Fibroblast of lung (primary cell): Measurements from ENCODE around the gene STXBP6. TPM values are rescaled to one million over a fixed set of nuclear protein-coding genes. Genes with fewer than 3 reads are reported as not detected.

Experiments
- DNase-seq, 2 donors: peaks; one replicate each; pipeline versions ENCODE4 v3.0.0 to v3.0.0-alpha.2; 2010; ENCODE audit warnings: low read depth in 2 of 2
- H2AFZ ChIP-seq: 2 replicates; pipeline ENCODE4 v1.5.1; 2012; ENCODE audit warnings: low read length, control low read depth, inconsistent platforms
- H3K27ac ChIP-seq: 2 replicates; pipeline ENCODE4 v1.5.1; 2011; ENCODE audit warnings: low read length, control low read depth; ENCODE audit not compliant: insufficient read depth
- H3K27me3 ChIP-seq: 2 replicates; pipeline ENCODE4 v1.5.1; 2011; ENCODE audit warnings: mild to moderate bottlenecking, low read length; ENCODE audit not compliant: control insufficient read depth, insufficient read depth
- H3K36me3 ChIP-seq: 2 replicates; pipeline ENCODE4 v1.5.1; 2011; ENCODE audit warnings: low read length; ENCODE audit not compliant: control insufficient read depth, insufficient read depth
- H3K4me1 ChIP-seq: 2 replicates; pipeline ENCODE4 v1.5.1; 2011; ENCODE audit warnings: low read length; ENCODE audit not compliant: control insufficient read depth, insufficient read depth; ENCODE audit errors: extremely low read depth
- H3K4me2 ChIP-seq: 2 replicates; pipeline ENCODE4 v1.5.1; 2011; ENCODE audit warnings: low read length, control low read depth; ENCODE audit not compliant: insufficient read depth; ENCODE audit errors: extremely low read depth
- H3K4me3 ChIP-seq, 4 experiments: fragments of 200-600 bp in 1 of 4; sonication (generic) in 1 of 4; replicated peaks in 1 of 4; 2 replicates each; pipeline ENCODE4 v1.5.1; 2011 to 2016; ENCODE audit warnings: low read length in 4 of 4, low read depth in 3 of 4, mild to moderate bottlenecking in 3 of 4, control low read depth in 2 of 4, inconsistent platforms in 1 of 4, mixed read lengths in 1 of 4; ENCODE audit not compliant: insufficient read depth in 1 of 4; ENCODE audit errors: control extremely low read depth in 1 of 4
- H3K79me2 ChIP-seq: 2 replicates; pipeline ENCODE4 v1.5.1; 2012; ENCODE audit warnings: mild to moderate bottlenecking, low read length, inconsistent platforms; ENCODE audit not compliant: control insufficient read depth, insufficient read depth
- H3K9ac ChIP-seq: 2 replicates; pipeline ENCODE4 v1.5.1; 2011; ENCODE audit warnings: mild to moderate bottlenecking, low read length, control low read depth; ENCODE audit not compliant: insufficient read depth
- H3K9me3 ChIP-seq: 2 replicates; pipeline ENCODE4 v1.5.1; 2012; ENCODE audit warnings: low read depth, low read length; ENCODE audit not compliant: control insufficient read depth, insufficient read depth
- H4K20me1 ChIP-seq: 2 replicates; pipeline ENCODE4 v1.5.1; 2011; ENCODE audit warnings: low read length; ENCODE audit not compliant: control insufficient read depth, insufficient read depth; ENCODE audit errors: extremely low read depth
- CTCF ChIP-seq, 2 donors: IDR thresholded peaks in 1 of 2; conservative IDR thresholded peaks in 1 of 2; 1 replicate in 1 of 2; 2 replicates in 1 of 2; pipeline ENCODE4 v1.5.1; 2011 to 2012; ENCODE audit warnings: low read length in 2 of 2, control low read depth in 1 of 2, inconsistent platforms in 1 of 2, low read depth in 1 of 2, mild to moderate bottlenecking in 1 of 2
- EZH2 ChIP-seq: IDR thresholded peaks from 2 replicates; pipeline ENCODE4 v1.5.1; 2012; ENCODE audit warnings: low read length, control low read depth, mild to moderate bottlenecking; ENCODE audit errors: missing control alignments
- polyA plus RNA-seq, 2 donors: library from polyadenylated mRNA; depleted of rRNA in 1 of 2; stranded (reverse) in 1 of 2; unstranded in 1 of 2; fragments of >200 nt; gene quantifications; 2 replicates each; pipeline ENCODE4 v1.2.1, GENCODE V29; 2011 to 2012; ENCODE audit warnings: missing spikeins in 1 of 2
- total RNA-seq: library from RNA; depleted of rRNA; stranded (reverse); fragments of >200 nt; gene quantifications from 2 replicates; pipeline ENCODE4 v1.2.1, GENCODE V29; 2014

STXBP6 gene
- total and polyA plus RNA-seq, 2 donors (not counting 1 experiment from before 2014, with no cell fraction given) = 4.5 to 17.8 TPM

- Histone ChIP-seq H3K4me1 (no peaks in the 10 kb centered on the region), H3K9me3 (no peaks in the 10 kb centered on the region), H3K27me3 (no peaks in the 10 kb centered on the region), H3K36me3 (no peaks in the 10 kb centered on the region), H3K4me2 (no peak overlapping the region), H3K9ac (no peak overlapping the region), H3K27ac (no peak overlapping the region), H3K79me2 (no peaks in the 10 kb centered on the region), H2AFZ (no peak overlapping the region), H3K4me3 (no peak overlapping the region), H4K20me1 (no peaks in the 10 kb centered on the region)
- DNase-seq = no peak
- no peak for TF ChIP-seq EZH2
- no peak for TF ChIP-seq CTCF (conservative IDR thresholded peaks at IDR 0.05 in 1 of 2, IDR thresholded peaks at IDR 0.05 in 1 of 2; ENCODE audit: low read depth in 1 of 2, low read length in 2 of 2)
Observed at GRCh38 chr14:24801024-24801423, 248.9 kb downstream of the STXBP6 start.

DNA sequence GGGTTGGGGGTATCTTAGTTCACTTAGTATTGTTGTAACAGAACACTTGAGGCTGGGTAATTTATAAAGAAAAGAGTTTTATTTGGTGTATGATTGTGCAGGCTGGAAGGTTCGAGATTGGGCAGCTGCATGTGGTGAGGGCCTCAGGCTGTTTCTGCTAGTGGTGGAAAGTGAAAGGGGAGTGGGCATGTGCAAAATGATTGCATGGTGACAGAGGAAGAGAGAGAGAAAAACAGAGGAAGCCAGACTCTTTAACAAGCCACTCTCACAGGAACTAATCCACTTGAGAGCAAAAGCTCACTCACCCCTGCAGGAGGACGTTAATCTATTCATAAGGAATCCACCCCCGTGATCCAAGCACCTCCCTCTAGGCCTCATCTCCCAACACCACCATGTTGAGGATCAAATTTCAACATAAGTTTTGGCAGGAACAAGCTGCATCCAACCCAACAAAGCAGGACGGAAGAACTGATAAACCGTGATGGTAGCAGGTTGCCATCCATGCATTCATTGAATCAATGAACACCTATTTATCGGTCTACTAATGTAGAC, 251.0 kb downstream of the STXBP6 start:
- Histone ChIP-seq H3K79me2 (no peaks in the 10 kb centered on the region), H3K4me1 (no peaks in the 10 kb centered on the region), H2AFZ (no peak overlapping the region)

DNA sequence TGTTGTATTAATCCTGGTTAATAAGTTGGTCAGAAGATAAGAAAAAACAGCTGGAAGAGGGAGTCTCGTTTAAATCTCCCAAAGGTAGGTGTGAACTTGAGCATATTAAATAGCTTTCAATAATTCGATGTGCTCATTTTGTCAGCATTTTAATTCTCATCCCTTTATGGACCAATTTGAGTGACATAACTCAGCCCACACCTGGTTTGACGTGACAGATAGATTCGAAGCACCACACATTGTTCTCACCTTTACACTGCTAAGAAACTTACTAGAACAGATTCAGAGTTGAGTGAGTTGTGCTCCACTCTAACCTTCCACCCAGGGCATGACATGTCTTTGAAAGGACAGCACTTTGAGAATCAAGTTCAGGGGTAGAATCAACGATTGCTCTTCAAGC, 254.5 kb downstream of the STXBP6 start:
- no peak overlapping the region for H3K27ac ChIP-seq
- H2AFZ ChIP-seq = no peak overlapping the region
- no peak overlapping the region for H3K9ac ChIP-seq
- no peaks in the 10 kb centered on the region for H4K20me1 ChIP-seq
- no peaks in the 10 kb centered on the region for H3K9me3 ChIP-seq
- DNase-seq = no peak
- H3K4me1 ChIP-seq = no peaks in the 10 kb centered on the region
- H3K4me3 ChIP-seq = no peak overlapping the region
- no peaks in the 10 kb centered on the region for H3K79me2 ChIP-seq
- H3K4me2 ChIP-seq = no peak overlapping the region
- H3K36me3 ChIP-seq = no peaks in the 10 kb centered on the region
- TF ChIP-seq EZH2 = no peak
- no peak for TF ChIP-seq CTCF (conservative IDR thresholded peaks at IDR 0.05 in 1 of 2, IDR thresholded peaks at IDR 0.05 in 1 of 2; ENCODE audit: low read depth in 1 of 2, low read length in 2 of 2)
- no peaks in the 10 kb centered on the region for H3K27me3 ChIP-seq

More for the DNA sequence above, 251.0 kb downstream of the STXBP6 start:
- H3K4me3 ChIP-seq = no peak overlapping the region
- no peaks in the 10 kb centered on the region for H3K27me3 ChIP-seq
- H3K36me3 ChIP-seq = no peaks in the 10 kb centered on the region
- no peak for DNase-seq
- H3K9ac ChIP-seq = no peak overlapping the region
- no peak overlapping the region for H3K27ac ChIP-seq
- TF ChIP-seq EZH2 (no peak), CTCF (conservative IDR thresholded peaks at IDR 0.05 in 1 of 2, IDR thresholded peaks at IDR 0.05 in 1 of 2; ENCODE audit: low read depth in 1 of 2, low read length in 2 of 2) (no peak)
- H3K9me3 ChIP-seq = no peaks in the 10 kb centered on the region
- no peak overlapping the region for H3K4me2 ChIP-seq
- no peaks in the 10 kb centered on the region for H4K20me1 ChIP-seq
